Heart right ventricle (tissue), 16 donors: ENCODE results near the gene BCL2L15. TPM values are rescaled to one million over a fixed set of nuclear protein-coding genes. Genes with fewer than 3 reads are reported as not detected.

Source experiments
- ATAC-seq, 8 donors: fragments of 200-7000 bp; cut with Tn5 transposase; one replicate each; pipeline ENCODE4 v1.9.1; 2020; ENCODE audit warnings: mild to moderate bottlenecking in 8 of 8, moderate library complexity in 8 of 8, moderate number of reproducible peaks in 1 of 8
- DNase-seq, 2 donors: peaks; one replicate each; pipeline ENCODE4 v3.0.0-alpha.2; 2020
- H3K27ac ChIP-seq, 10 donors: fragments of 200-600 bp; sonication (generic) in 2 of 10; one replicate each; pipeline versions ENCODE4 v1.5.0 to v1.8.0; 2020 to 2022; ENCODE audit warnings: mild to moderate bottlenecking in 3 of 10
- H3K27me3 ChIP-seq, 7 donors: fragments of 200-600 bp; one replicate each; pipeline ENCODE4 v1.8.0; 2021 to 2022; ENCODE audit warnings: mild to moderate bottlenecking in 2 of 7
- H3K36me3 ChIP-seq, 9 donors: fragments of 200-600 bp; sonication (generic) in 1 of 9; one replicate each; pipeline versions ENCODE4 v1.5.0 to v1.8.0; 2020 to 2022; ENCODE audit warnings: mild to moderate bottlenecking in 2 of 9
- H3K4me1 ChIP-seq, 9 donors: fragments of 200-600 bp; sonication (generic) in 1 of 9; one replicate each; pipeline versions ENCODE4 v1.5.0 to v1.8.0; 2020 to 2022; ENCODE audit warnings: mild to moderate bottlenecking in 4 of 9
- H3K4me3 ChIP-seq, 10 donors: fragments of 200-600 bp; sonication (generic) in 2 of 10; one replicate each; pipeline versions ENCODE4 v1.5.0 to v1.8.0; 2020 to 2022; ENCODE audit warnings: mild to moderate bottlenecking in 7 of 10, moderate library complexity in 2 of 10
- H3K9me3 ChIP-seq, 11 donors: fragments of 200-600 bp in 10 of 11; sonication (generic) in 2 of 11; one replicate each; pipeline versions ENCODE4 v1.5.0 to v1.8.0; 2013 to 2022; ENCODE audit warnings: mild to moderate bottlenecking in 2 of 11, control low read depth in 1 of 11, moderate library complexity in 1 of 11
- CTCF ChIP-seq, 9 donors: fragments of 200-600 bp; sonication (generic) in 2 of 9; IDR thresholded peaks; one replicate each; pipeline versions ENCODE4 v1.5.0 to v1.8.0; 2021 to 2022; ENCODE audit warnings: antibody characterized with exemption in 9 of 9, mild to moderate bottlenecking in 5 of 9, moderate library complexity in 1 of 9
- WGBS, 2 donors: extraction: QIAGEN DNeasy Blood & Tissue Kit; methylation state at CpG; one replicate each; pipeline ENCODE4 v1.1.7; 2013; ENCODE audit warnings: inconsistent platforms in 1 of 2; 5-methylcytosine and 5-hydroxymethylcytosine counted together
- intact Hi-C, 10 donors: fragments of 100-400 bp; cut with DNase I; formaldehyde crosslinking; loops; one replicate each; pipeline versions ENCODE4 v1.11.1 to v1.14.2; 2022
- polyA plus RNA-seq, 2 donors: library from polyadenylated mRNA; stranded (reverse); fragments of 200-250 nt; gene quantifications; one replicate each; pipeline ENCODE4 v1.2.3, GENCODE V29; 2013
- total RNA-seq, 10 donors: library from RNA; stranded (reverse); fragmentation: NEBNext Ultra II Directional in 3 of 10; extraction: Animal tissue kit (Norgen Biotek cat#: 25700) in 3 of 10; gene quantifications; one replicate each; pipeline versions ENCODE4 v1.2.1 to v1.2.4, GENCODE V29; 2021 to 2023
- donor health status: Arrhythmogenic right ventricular cardiomyopathy.
- donor health status: ischemic (EF 13 %, LVEDD 7.1; RV severe dilation, severe dysfunction).
- donor health status: healthy with polysubstance abuse.
- donor health status: DM: no; HTN: yes; CAD: no.
- donor health status: DM: no; HTN: no; CAD: no.
- donor health status: ischemic (EF 25% LVEDD 6.9; RV normal size, moderate dysfunction).
- donor health status: ischemic (EF 25% LVEDD 5.7; RV mildly dilated, moderate dysfunction).
- donor health status: healthy.
- donor health status: DM: yes; HTN: yes; CAD: no.
- donor health status: Ischemic cardiomyopathy.
- donor health status: ischemic (EF 35%, LVEDD 5.7; RV mildly dilated, moderate dysfunction).
- donor health status: nonischemic (EF 11% LVEDD 7.7; RV severe dilation, severe dysfunction).
- donor health status: DM: yes; HTN: yes; CAD: no.
- donor health status: PGD.
- donor health status: ischemic (EF 29% LVEDD 5.4; RV normal size, mild dysfunction).
- donor health status: nonischemic (EF 23%, LVEDD 6.1; RV moderate dilation, normal function).

Gene BCL2L15
- total and polyA plus RNA-seq, 12 donors, result 0.05 to 0.28 (median 0.09) TPM; not detected in 3

GRCh38 chr1:113903501-113904292, 16.3 kb upstream of the BCL2L15 start:
- WGBS, 2 donors, result 12 to 15% methylated on average over 7 of the region's 7 CpGs
- peaks cover 0 to 52% (median 27%) of the 10 kb centered on the region in 9 donors for H3K4me1 ChIP-seq
- H3K4me3 ChIP-seq, result peak overlapping the region; percentile 58 to 84 (median 75)
- H3K27me3 ChIP-seq, result no peaks in the 10 kb centered on the region
- peak overlapping the region in 9 of 10 donors; percentile 86 to 95 (median 92) for H3K27ac ChIP-seq
- TF ChIP-seq CTCF (IDR thresholded peaks at IDR 0.05), result no peak
- no peaks in the 10 kb centered on the region for H3K9me3 ChIP-seq
- intact Hi-C loops, result loop anchor here in 6 of 10 donors (2.0 to 10.0 kb wide), 6 partner anchors 25 to 149 kb away; partner anchors contain the start of genes PHTF1 (in 3 of the 6), RSBN1 (in 2 of the 6) and HIPK1 (in 1 of the 6)
- DNase-seq, result no peak
- peaks cover 0 to 59% (median 13%) of the 10 kb centered on the region in 9 donors for H3K36me3 ChIP-seq
- ATAC-seq, result no peak

GRCh38 chr1:113901191-113901590, 13.8 kb upstream of the BCL2L15 start:
- DNase-seq, result no peak
- intact Hi-C loops, result loop anchor here in 5 of 10 donors (5.0 to 10.0 kb wide), 4 partner anchors 64 to 146 kb away; partner anchors contain the start of gene PHTF1 (in 3 of the 5)
- peaks cover 0 to 72% (median 28%) of the 10 kb centered on the region in 9 donors for H3K36me3 ChIP-seq
- peak overlapping the region in 1 of 10 donors; percentile 13 for H3K27ac ChIP-seq
- WGBS, 2 donors, result 82 to 87% methylated on average over 3 of the region's 3 CpGs
- H3K9me3 ChIP-seq, result no peaks in the 10 kb centered on the region
- TF ChIP-seq CTCF (IDR thresholded peaks at IDR 0.05), result no peak
- peaks cover 0 to 53% (median 25%) of the 10 kb centered on the region in 9 donors for H3K4me1 ChIP-seq
- H3K4me3 ChIP-seq, result no peak overlapping the region
- H3K27me3 ChIP-seq, result no peaks in the 10 kb centered on the region
- no peak for ATAC-seq

- Histone ChIP-seq H3K36me3 (peaks cover 0 to 93% (median 34%) of the 10 kb centered on the region in 9 donors), H3K4me1 (peaks cover 0 to 43% (median 12%) of the 10 kb centered on the region in 9 donors), H3K4me3 (no peak overlapping the region), H3K9me3 (no peaks in the 10 kb centered on the region), H3K27ac (no peak overlapping the region), H3K27me3 (no peaks in the 10 kb centered on the region)
- DNase-seq (no peak), ATAC-seq (no peak)
- TF ChIP-seq CTCF (IDR thresholded peaks at IDR 0.05), result no peak
- intact Hi-C loops, result no loop called here
These were observed 11.7 kb upstream of the BCL2L15 start for GRCh38 chr1:113899111-113899510.

- H3K27me3 ChIP-seq, result no peaks in the 10 kb centered on the region
- no peak overlapping the region for H3K27ac ChIP-seq
- peaks cover 0 to 35% (median 4%) of the 10 kb centered on the region in 9 donors for H3K4me1 ChIP-seq
- intact Hi-C loops, result no loop called here
- no peak for TF ChIP-seq CTCF (IDR thresholded peaks at IDR 0.05)
- H3K36me3 ChIP-seq, result peaks cover 0 to 99% (median 34%) of the 10 kb centered on the region in 9 donors
- H3K9me3 ChIP-seq, result no peaks in the 10 kb centered on the region
- ATAC-seq (no peak), DNase-seq (no peak)
- no peak overlapping the region for H3K4me3 ChIP-seq
- 96 to 97% methylated on average over 1 of the region's 1 CpG for WGBS, 2 donors
These were observed 10.9 kb upstream of the BCL2L15 start for GRCh38 chr1:113898241-113898814.
